Kasumi-1 (cell line): ENCODE measurements around the gene CEACAM18.
"Not testable (repeated sequence)": the region's sequence is repeated elsewhere in the genome, so short reads cannot be mapped to it uniquely, and the experiment has no call there.

Source experiments
- DNase-seq, 2 experiments: peaks; one replicate each; lab custom pipeline; 2025; lab: John Stamatoyannopoulos, UW

CEACAM18 gene

GRCh38 chr19:51461723-51462161 is 16.6 kb upstream of the CEACAM18 start:
- peak in 1 of 2 experiments; percentile 23 for DNase-seq

GRCh38 chr19:51462276-51462675 is 16.1 kb upstream of the CEACAM18 start:
- no peak for DNase-seq

GRCh38 chr19:51462681-51463080 is 15.7 kb upstream of the CEACAM18 start:
- DNase-seq, result no peak

- not testable (repeated sequence) for DNase-seq
Observed at GRCh38 chr19:51463976-51464581, 14.3 kb upstream of the CEACAM18 start.

GRCh38 chr19:51466723-51467122 is 11.6 kb upstream of the CEACAM18 start:
- no peak for DNase-seq

- peak; percentile 89 to 93 for DNase-seq
Observed at GRCh38 chr19:51467864-51468544, 10.3 kb upstream of the CEACAM18 start.

GRCh38 chr19:51468545-51468920 is 9.8 kb upstream of the CEACAM18 start:
- DNase-seq, result no peak

- DNase-seq, result no peak
Observed at GRCh38 chr19:51469162-51469561, 9.2 kb upstream of the CEACAM18 start.

- DNase-seq, result no peak
Observed at GRCh38 chr19:51469629-51470028, 8.7 kb upstream of the CEACAM18 start.

- no peak for DNase-seq
Observed at GRCh38 chr19:51470966-51471365, 7.4 kb upstream of the CEACAM18 start.

GRCh38 chr19:51471527-51471926 is 6.8 kb upstream of the CEACAM18 start:
- DNase-seq, result no peak

- no peak for DNase-seq
Observed at GRCh38 chr19:51472607-51473006, 5.7 kb upstream of the CEACAM18 start.

- DNase-seq, result peak; percentile 78 to 87
Observed at GRCh38 chr19:51473009-51473707, 5.2 kb upstream of the CEACAM18 start.

GRCh38 chr19:51476164-51476563 is 2.2 kb upstream of the CEACAM18 start:
- DNase-seq, result no peak

- no peak for DNase-seq
Observed at GRCh38 chr19:51477344-51477743, 995 bp upstream of the CEACAM18 start.

- no peak for DNase-seq
Observed at GRCh38 chr19:51479531-51480331, 1.4 kb downstream of the CEACAM18 start.

GRCh38 chr19:51480590-51480989 is 2.3 kb downstream of the CEACAM18 start:
- peak; percentile 45 to 67 for DNase-seq

- no peak for DNase-seq
Observed at GRCh38 chr19:51485960-51486660, 7.8 kb downstream of the CEACAM18 start.

GRCh38 chr19:51488491-51488890 is 10.2 kb downstream of the CEACAM18 start:
- no peak for DNase-seq

- no peak for DNase-seq
Observed at GRCh38 chr19:51489113-51489512, 10.8 kb downstream of the CEACAM18 start.

- no peak for DNase-seq
Observed at GRCh38 chr19:51490676-51491075, 12.3 kb downstream of the CEACAM18 start.

- no peak for DNase-seq
Observed at GRCh38 chr19:51491586-51491985, 13.2 kb downstream of the CEACAM18 start.
